Astrocyte of the spinal cord (primary cell): ENCODE results near the gene HTT-AS.

Experiments
- DNase-seq: peaks from one replicate; pipeline ENCODE4 v3.0.0; 2011; ENCODE audit warnings: low read depth, low spot score
- H3K4me3 ChIP-seq: 2 replicates; pipeline ENCODE4 v1.5.1; 2011; ENCODE audit warnings: low read depth, mild to moderate bottlenecking, low read length, moderate library complexity
- CTCF ChIP-seq: IDR thresholded peaks from 2 replicates; pipeline ENCODE4 v1.5.1; 2012; ENCODE audit warnings: low read depth, mild to moderate bottlenecking, low read length, inconsistent platforms
- in situ Hi-C: cut with HindIII; loops from 2 replicates; pipeline ENCODE4 v1.10.0; 2017; ENCODE audit warnings: low sequenced_read_pairs

Gene HTT-AS

GRCh38 chr4:3034231-3034630, 40.1 kb downstream of the HTT-AS start:
- DNase-seq = no peak
- TF ChIP-seq CTCF = no peak
- in situ Hi-C loops = no loop called here
- H3K4me3 ChIP-seq = no peak overlapping the region

GRCh38 chr4:3031357-3032082, 42.8 kb downstream of the HTT-AS start:
- no peak for TF ChIP-seq CTCF
- H3K4me3 ChIP-seq = no peak overlapping the region
- DNase-seq = no peak
- in situ Hi-C loops = no loop called here

GRCh38 chr4:3030566-3031356, 43.6 kb downstream of the HTT-AS start:
- DNase-seq = no peak
- in situ Hi-C loops = no loop called here

GRCh38 chr4:3029464-3029863, 44.9 kb downstream of the HTT-AS start:
- in situ Hi-C loops = no loop called here
- no peak for DNase-seq
- TF ChIP-seq CTCF = no peak
- no peak overlapping the region for H3K4me3 ChIP-seq

More at GRCh38 chr4:3030566-3031356, 43.6 kb downstream of the HTT-AS start:
- no peak for TF ChIP-seq CTCF
- H3K4me3 ChIP-seq = no peak overlapping the region

GRCh38 chr4:3026540-3026939, 47.8 kb downstream of the HTT-AS start:
- TF ChIP-seq CTCF = no peak
- in situ Hi-C loops = no loop called here
- H3K4me3 ChIP-seq = no peak overlapping the region
- no peak for DNase-seq

- H3K4me3 ChIP-seq = no peak overlapping the region
- no peak for DNase-seq
- in situ Hi-C loops = no loop called here
- no peak for TF ChIP-seq CTCF
These were observed 48.5 kb downstream of the HTT-AS start for GRCh38 chr4:3025881-3026280.
